Stimulated activated CD8-positive, alpha-beta memory T cell treated with anti-CD3 and anti-CD28 coated beads, Interleukin-4, amount 100 ng/mL, for 1 hour (primary cell): ENCODE results near the gene KRT84.

ENCODE experiments used
- DNase-seq, 2 donors: peaks; one replicate each; pipeline ENCODE4 v3.0.0-alpha.2; 2020; ENCODE audit warnings: low read depth in 2 of 2, low spot score in 1 of 2

KRT84 gene

GRCh38 chr12:52362118-52362726, 23.2 kb downstream of the KRT84 start:
- DNase-seq: no peak

DNA sequence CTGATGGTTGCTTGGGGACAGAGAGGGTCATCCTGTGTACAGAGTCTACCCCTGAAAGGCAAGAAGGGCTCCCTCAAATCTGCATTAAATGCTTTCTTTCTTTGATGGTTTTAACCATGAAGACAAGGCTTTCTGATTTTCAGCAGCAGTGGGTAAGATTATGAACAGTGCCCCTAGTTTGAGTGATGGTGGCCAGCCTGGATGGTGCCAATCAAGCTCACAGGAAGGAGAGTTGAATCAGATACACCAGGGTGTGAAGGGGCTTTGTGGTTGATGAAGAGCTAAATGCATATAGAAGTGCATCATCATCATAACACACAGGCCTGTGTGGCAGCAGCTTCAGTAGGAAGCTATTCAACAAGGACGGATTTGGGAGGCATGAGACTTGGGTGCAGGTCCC, 23.9 kb downstream of the KRT84 start:
- no peak for DNase-seq

DNA sequence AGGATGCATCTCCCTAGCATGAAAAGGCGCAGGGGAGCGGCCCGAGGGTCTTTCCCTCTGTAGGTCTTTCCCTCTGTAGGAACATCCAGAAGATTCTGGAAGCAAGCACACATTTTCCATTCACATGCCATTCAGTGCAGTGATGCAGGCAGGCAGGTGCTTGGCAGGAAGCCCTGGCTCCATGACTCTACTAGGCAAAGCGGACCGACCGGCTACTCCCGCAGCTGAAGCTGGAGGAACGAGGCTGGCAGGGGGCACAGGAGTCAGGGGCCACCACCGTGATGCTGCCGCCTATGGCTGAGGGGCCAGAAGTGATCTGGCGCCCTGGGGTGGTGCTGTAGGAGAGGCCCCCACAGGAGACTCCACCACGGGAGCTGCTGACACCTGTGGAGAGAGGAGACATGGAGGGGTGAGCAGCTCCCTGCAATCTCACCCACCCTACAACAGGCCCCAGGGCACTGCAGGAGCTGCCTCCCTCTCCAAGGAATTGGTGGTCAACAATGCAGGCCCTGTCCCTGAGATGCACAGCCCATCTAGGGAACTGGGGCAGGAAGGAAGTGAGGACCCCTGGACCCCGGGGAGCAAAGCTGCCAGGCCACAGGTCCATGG, 24.7 kb downstream of the KRT84 start:
- no peak for DNase-seq

DNA sequence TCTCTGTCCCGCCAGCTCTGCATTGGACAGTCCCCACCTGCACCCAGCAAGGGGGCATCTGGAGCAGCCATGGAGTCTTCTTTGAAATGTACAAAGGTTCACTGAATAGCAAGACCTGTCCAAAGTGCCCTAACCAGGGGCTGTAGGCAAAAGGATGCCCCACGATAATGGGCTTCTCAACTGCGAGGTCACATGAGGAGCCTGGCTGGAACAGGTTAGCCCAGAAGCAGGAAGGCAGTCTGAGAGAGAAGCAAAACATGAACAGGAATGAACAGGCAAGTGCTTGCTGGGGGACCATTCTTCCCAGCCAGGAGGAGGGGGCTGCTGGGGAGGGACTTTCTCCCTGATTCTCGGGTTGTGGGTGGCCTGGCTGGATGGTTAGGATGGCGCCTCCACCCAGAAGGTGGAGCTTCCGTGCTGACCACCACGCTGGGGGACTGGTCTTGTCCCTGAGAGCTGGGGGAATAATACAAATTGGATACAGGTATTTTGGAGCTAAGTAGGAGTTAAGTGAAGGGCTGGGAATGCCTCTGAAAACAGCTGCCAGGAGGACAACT, 25.3 kb downstream of the KRT84 start:
- no peak for DNase-seq

- no peak for DNase-seq
Measured at GRCh38 chr12:52359621-52360061, 25.8 kb downstream of the KRT84 start.

DNA sequence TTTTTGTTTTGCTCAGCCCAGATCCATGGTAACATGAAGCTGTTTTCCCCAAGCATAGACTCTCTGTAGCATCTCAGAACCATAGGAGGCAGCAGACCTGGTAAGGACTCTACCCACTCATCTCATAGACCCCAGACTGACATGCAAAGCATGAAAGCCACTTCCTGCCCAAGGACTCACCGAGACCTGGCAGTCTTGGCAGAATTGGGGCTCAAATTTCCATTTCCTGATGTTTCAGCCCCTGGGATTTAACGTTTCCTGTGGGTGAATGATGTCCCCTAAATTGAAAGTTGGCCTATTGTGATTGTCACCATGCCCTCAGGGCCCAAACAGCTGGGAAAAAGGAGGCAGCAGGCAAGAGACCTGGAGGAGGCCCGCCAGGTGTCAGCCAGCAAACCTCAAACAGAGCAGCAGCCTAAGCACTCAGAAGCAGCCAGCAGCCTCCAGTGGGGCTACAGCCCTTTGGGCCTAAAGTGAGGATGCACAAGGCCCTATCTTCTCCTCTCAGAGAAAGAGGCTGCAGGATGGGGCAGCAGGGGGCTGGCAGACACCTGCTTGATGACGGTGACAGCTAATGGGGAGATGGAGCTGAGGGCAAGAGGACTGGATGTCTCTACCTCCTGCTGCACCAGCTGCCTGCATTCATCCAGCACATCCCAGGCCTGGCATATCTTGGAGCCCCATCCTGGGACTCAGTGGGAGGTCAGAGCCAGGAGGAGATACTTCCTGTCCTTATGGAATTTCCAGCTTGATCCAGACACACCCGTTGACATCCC, 26.7 kb downstream of the KRT84 start:
- DNase-seq: no peak

DNA sequence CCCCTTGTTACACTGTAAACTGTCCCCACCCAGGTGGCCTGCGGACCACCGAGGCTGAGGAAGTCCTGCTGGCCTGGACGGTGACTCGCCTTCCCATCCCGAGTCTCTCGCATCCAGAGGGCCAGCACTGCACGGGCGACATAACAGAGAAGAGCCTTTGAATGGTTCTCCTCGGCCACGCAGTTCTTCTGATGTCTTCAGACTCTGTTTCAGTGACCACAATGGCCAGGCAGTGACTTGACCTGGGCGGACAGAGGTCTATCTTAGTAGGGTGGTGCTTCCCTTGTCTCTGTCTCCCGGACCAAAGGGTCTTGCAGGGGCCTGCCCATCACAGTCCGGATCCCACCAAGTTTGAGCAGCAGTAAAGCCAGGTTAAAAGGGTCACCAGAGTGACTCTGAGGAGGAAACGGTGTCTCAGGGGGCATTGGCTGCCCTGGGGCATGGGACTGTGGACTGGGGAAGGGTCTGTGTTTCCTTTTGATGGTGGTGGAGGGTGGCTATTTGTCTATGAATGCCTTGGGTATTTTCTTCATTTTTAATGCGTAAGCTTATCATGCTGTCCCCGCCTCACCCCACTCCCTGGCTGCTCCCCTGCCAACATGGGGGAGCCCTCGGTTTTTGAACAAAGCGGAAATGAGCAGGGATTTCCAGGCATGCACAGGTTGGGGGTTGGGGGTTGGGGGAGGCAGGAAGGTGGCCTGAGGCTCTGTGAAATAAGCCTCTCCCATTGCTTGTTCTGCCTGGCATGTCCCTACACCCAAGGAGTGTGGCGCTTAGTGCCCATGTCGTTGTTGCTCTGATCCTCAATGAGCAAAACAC, 28.5 kb downstream of the KRT84 start:
- DNase-seq: no peak

DNA sequence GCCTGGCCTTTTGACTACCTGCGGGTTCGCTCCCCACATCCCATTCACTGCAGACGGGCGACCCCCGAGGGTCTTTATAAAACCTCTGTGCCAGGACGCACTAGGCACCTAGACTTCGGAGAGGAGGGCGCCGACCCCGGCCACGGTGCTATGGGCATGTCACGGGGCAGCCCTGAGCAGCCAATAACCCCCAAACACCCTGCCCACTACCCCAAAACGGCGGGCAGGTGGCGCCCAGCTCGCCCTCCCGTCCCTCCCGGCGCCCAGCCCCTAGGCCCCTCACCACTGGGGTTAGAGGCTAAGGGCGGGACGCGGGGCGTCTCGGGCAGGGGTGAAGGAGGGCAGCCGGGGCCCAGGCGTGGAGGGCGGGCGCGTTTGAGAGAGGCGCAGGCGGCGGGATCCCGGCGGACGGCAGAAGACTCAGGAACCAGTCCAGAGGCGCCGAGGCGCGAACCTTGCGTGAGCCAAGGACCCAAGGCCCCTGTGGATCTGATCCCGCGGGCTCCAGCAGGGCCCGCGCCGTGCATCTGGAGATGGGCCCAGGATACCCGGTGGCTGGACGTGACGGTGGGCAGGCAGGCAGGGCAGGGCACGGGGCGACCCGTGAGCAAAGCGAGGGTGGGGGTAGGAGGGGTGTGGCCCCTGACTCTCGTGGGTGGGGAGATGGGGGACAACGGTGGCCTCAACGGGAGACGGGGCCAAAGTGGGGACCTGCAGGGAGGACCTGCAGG, 29.3 kb downstream of the KRT84 start:
- DNase-seq: no peak

DNA sequence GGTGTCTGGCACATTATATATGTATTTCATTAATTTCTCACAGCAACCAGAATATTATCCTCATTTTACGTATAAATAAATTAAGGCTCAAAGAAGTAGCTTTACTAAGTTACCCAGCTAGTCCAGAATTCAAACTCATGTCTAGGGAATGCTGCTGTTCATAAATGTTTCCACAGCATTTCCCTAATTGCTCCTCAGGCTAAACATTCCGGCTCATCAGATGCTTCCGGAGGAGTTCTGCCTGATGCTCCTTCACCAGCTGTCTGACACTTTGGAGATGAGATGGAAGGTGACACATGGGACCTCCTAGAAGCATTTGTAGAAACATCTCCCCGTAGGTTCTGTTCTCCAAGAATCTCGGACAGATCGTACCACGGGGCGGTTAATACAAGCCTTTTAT, 30.3 kb downstream of the KRT84 start:
- DNase-seq: no peak

- DNase-seq: no peak
Measured at GRCh38 chr12:52354200-52354599, 31.3 kb downstream of the KRT84 start.

DNA sequence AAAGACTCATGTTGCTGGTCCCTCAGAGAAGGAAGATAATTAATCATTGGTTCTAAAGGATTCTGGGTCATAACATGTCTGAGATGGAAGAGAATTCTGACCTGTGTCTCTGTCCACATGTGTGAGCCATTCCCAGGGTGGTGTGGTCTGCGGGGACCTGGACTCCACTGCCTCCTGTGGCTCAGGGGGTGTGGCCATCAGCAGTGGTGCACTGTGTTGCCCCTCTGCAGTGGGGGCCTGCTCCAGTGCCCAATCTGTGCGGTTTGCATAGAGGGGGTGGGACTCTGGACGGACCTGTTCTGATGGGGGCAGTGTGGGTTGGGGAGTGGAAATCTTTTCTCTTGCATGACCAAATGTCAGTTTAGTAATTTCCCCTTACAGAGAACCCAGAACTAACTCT, 31.7 kb downstream of the KRT84 start:
- no peak for DNase-seq

GRCh38 chr12:52352951-52353350, 32.5 kb downstream of the KRT84 start:
- no peak for DNase-seq

- DNase-seq: peak; percentile 19 to 41
Measured at GRCh38 chr12:52351196-52352059, 34.0 kb downstream of the KRT84 start.

GRCh38 chr12:52350786-52351185, 34.7 kb downstream of the KRT84 start:
- no peak for DNase-seq

GRCh38 chr12:52350021-52350620, 35.3 kb downstream of the KRT84 start:
- no peak for DNase-seq

DNA sequence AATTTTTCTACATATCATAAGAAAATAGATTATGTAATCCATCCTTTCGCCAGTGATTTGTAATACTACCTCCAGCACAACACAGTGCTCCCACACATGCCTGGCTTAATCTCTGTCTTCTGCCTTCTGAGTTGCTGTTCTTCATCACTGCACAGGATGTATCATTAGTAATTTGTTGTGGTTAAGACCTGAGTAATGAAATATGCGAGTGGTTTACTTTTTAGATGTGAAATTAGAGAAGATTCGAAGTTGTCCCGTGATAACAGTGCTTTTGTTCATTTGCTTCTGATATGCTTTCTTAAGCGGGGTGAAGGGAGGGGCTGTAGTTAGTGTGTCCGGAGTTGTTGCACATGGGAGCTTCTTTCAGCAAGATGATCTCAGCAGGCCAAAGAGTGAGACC, 36.3 kb downstream of the KRT84 start:
- no peak for DNase-seq

GRCh38 chr12:52347551-52348510, 37.6 kb downstream of the KRT84 start:
- no peak for DNase-seq

GRCh38 chr12:52347016-52347415, 38.4 kb downstream of the KRT84 start:
- DNase-seq: no peak
